Epithelial cell of esophagus (primary cell): Measurements from ENCODE around the gene MSH4.
"Not testable (repeated sequence)": the region's sequence is repeated elsewhere in the genome, so short reads cannot be mapped to it uniquely, and the experiment has no call there.

ENCODE experiments used
- DNase-seq: peaks from one replicate; pipeline ENCODE4 v3.0.0; 2010; ENCODE audit warnings: low read depth
- H3K4me3 ChIP-seq: 2 replicates; pipeline ENCODE4 v1.5.1; 2011; ENCODE audit warnings: mild to moderate bottlenecking, low read length, control low read depth
- TF ChIP-seq, protein P1 (sequence below): IDR thresholded peaks from 2 replicates; pipeline ENCODE4 v1.5.1; 2011; ENCODE audit warnings: low read depth, mild to moderate bottlenecking, low read length, control low read depth, inconsistent platforms; ENCODE audit not compliant: insufficient read depth; ENCODE audit errors: missing control alignments

The MSH4 gene

DNA sequence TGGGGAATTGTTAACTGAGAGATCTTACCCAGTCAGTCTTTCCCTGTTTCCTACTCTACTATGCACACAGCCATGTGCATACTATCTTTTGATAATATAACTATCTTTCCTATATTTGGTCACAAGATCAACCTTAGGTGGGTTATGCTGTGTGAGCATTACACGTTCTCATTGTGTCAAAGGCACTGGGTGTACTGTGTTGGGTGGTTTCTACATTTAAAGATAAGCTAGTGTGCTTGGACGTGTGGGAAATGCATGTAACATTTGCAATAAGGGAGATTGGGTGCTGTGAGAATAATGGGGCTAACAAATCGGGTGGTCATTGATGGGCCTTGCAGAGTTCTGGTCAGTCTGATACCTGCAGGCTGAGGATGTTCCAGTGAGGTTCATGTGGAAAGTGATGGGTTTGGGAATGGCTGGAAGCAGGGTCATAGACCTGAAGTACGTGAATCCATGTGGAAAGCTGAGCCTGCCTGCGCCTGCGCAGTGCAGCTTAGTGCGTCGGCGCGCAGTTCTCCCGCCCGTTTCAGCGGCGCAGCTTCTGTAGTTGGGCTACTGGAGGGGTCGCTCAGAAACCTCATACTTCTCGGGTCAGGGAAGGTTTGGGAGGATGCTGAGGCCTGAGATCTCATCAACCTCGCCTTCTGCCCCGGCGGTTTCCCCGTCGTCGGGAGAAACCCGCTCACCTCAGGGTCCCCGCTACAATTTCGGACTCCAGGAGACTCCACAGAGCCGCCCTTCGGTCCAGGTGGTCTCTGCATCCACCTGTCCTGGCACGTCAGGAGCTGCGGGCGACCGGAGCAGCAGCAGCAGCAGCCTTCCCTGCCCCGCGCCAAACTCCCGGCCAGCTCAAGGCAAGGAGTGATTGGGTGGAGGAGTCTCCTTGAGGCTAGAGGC lies at the start of gene MSH4:
Gene MSH4 (plus strand): TSS at position 507 of the 897 bp plus-strand sequence. CDS start 104 bp downstream, at position 611.
- DNase-seq, result no peak
- TF ChIP-seq, protein P1, sequence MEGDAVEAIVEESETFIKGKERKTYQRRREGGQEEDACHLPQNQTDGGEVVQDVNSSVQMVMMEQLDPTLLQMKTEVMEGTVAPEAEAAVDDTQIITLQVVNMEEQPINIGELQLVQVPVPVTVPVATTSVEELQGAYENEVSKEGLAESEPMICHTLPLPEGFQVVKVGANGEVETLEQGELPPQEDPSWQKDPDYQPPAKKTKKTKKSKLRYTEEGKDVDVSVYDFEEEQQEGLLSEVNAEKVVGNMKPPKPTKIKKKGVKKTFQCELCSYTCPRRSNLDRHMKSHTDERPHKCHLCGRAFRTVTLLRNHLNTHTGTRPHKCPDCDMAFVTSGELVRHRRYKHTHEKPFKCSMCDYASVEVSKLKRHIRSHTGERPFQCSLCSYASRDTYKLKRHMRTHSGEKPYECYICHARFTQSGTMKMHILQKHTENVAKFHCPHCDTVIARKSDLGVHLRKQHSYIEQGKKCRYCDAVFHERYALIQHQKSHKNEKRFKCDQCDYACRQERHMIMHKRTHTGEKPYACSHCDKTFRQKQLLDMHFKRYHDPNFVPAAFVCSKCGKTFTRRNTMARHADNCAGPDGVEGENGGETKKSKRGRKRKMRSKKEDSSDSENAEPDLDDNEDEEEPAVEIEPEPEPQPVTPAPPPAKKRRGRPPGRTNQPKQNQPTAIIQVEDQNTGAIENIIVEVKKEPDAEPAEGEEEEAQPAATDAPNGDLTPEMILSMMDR, result no peak
- no peak within 1 kb of the TSS for H3K4me3 ChIP-seq

DNA sequence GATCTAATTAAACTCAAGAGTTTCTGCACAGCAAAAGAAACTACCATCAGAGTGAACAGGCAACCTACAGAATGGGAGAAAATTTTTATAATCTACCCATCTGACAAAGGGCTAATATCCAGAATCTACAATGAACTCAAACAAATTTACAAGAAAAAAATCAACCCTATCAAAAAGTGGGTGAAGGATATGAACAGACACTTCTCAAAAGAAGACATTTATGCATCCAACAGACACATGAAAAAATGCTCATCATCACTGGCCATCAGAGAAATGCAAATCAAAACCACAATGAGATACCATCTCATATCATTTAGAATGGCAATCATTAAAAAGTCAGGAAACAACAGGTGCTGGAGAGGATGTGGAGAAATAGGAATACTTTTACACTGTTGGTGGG lies 39.5 kb upstream of the MSH4 start:
- H3K4me3 ChIP-seq, DNase-seq: not testable (repeated sequence)

DNA sequence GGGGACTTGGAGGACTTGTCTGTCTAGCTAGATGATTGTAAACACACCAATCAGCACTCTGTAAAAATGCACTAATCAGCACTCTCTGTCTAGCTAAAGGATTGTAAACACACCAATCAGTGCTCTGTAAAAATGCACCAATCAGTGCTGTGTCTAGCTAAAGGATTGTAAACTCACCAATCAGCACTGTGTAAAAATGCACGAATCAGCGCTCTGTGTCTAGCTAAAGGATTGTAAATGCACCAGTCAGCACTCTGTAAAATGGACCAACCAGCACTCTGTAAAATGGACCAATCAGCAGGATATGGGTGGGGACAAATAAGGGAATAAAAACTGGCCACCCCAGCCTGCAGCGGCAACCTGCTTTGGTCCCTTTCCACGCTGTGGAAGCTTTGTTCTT lies 38.1 kb upstream of the MSH4 start:
- not testable (repeated sequence) for DNase-seq, H3K4me3 ChIP-seq

DNA sequence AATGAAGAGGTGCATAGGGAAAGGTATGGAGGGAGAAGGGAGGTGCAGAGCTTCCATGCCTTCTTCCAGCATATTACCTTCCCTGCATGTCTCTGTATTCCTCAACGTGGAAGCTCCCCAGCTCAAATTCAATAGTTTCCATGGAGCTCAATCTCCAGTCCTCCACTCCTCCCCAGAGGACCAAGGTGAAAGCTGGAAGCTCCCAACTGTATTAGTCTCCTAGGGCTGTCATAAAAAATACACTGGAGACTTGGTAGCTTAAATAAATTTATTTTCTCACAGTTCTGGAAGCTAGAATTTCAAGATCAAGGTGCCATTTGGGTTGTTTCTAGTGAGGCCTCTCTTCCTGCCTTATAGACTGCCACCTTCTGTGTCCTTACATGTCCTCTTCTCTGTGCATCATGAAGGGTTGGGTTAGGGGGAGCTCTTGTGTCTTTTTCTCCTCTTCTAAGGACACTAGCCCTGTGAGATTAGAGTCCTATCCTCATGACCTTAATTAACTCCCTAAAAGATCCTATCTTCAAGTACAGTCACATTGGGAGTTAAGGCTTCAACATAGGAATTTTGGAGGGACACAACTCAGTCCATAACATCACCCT lies 32.5 kb upstream of the MSH4 start:
- no peak overlapping the region for H3K4me3 ChIP-seq
- no peak for DNase-seq
- TF ChIP-seq, protein P1, result no peak

DNA sequence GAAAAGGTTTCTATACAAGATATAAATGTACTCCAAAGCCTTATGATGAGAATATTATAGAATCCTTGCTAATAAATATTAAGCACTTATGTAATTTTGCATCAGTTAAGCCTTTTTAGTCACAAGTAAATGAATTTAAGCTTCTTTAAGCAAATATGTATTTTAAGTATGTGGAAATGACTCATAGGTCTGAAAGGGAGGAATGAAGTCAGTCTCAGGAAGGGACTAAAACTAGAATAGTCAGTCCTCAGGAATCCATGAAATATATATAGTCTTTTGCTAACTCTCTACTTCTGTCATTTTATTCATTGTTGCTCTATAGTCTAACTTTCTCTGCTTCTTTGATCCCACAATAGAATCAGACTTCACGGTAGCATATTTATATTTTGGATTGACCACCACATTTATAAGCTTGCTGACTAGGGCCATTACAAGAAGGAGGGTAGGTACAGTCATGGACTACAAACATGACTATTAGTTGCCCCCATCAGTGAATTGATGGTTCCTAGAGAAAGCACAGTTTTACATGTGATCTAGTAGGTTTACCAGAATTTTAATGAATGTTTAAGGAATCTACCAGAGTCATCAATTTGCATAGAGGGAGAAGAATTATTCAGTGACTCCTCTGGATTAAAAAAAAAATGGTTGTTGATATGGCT lies 30.9 kb upstream of the MSH4 start:
- DNase-seq, result peak; percentile 78

DNA sequence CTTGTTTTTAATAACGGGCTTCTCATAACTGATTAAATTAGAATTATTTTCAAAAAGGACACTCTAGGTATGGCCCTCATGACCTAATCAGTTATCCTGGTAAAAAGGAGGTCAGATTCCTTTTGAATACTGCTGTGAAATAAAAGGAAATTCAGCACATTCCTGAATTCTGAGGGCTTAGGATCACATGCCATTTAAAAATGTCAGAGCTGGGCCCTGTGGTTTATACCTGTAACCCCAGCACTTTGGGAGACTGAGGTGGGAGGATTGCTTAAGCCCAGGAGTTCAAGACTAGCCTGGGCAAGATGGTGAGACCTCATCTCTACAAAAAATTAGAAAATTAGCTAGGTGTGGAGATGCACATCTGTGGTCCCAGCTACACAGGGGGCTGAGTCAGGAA lies 28.7 kb upstream of the MSH4 start:
- H3K4me3 ChIP-seq, result no peak overlapping the region
- peak; percentile 40 for DNase-seq
- TF ChIP-seq, protein P1, result no peak

More for the DNA sequence above, 30.9 kb upstream of the MSH4 start:
- TF ChIP-seq, protein P1, result no peak
- H3K4me3 ChIP-seq, result no peak overlapping the region

DNA sequence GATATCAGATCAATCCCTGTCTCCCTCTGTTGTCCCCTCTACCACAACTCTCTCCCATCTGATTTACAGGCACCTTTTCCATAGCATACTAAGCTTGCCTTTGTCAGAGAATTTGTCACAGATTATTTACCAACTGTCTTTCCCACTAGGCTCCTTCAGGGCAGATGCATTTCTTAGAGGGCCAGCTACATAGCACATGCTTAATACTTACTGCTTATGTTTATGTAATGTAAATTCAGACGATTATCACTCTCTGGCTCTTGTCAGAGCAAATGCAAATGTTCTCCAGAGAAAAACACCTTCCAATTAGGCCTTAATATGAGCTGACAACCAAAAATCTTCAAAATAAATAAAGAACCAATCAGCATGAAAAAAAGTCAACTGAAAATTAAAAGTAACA lies 25.9 kb upstream of the MSH4 start:
- DNase-seq, result no peak
- TF ChIP-seq, protein P1, result no peak
- H3K4me3 ChIP-seq, result no peak overlapping the region
